ENCODE results near the gene ARL6IP5.

- no peak for TF ChIP-seq CTCF (IDR thresholded peaks at IDR 0.05; ENCODE audit: low read depth, low read length, missing input control)
- no peak for TF ChIP-seq GABPA (IDR thresholded peaks at IDR 0.05 in 1 of 2, conservative IDR thresholded peaks at IDR 0.05 in 1 of 2)
- TF ChIP-seq FOXA1 (IDR thresholded peaks at IDR 0.05): no peak
- TF ChIP-seq NR2F2 (IDR thresholded peaks at IDR 0.05): no peak
- no peak for TF ChIP-seq RAD21 (IDR thresholded peaks at IDR 0.05)
- no peak for TF ChIP-seq YY1 (IDR thresholded peaks at IDR 0.05)
Observed at GRCh38 chr3:69059688-69060087, 25.0 kb upstream of the ARL6IP5 start.
